Naive thymus-derived CD8-positive, alpha-beta T cell (primary cell): ENCODE results near the gene ZNF446. TPM values are rescaled to one million over a fixed set of nuclear protein-coding genes. Genes with fewer than 3 reads are reported as not detected.
A peak's percentile ranks its signal among the peaks of the same experiment; 100 is the strongest.
"Not testable (repeated sequence)": the region's sequence is repeated elsewhere in the genome, so short reads cannot be mapped to it uniquely, and the experiment has no call there.

ENCODE experiments used
- ATAC-seq, 2 donors: fragments of 150-1000 bp; cut with Tn5 transposase in 1 of 2; sonication (Bioruptor Pico), chemical (Tn5 transposase) in 1 of 2; 1 replicate in 1 of 2; 2 replicates in 1 of 2; pipeline ENCODE4 v1.10.0; 2021; ENCODE audit warnings: mild to moderate bottlenecking in 2 of 2, moderate library complexity in 2 of 2
- POLR2A ChIA-PET: fragments of 350-600 bp; sonication (Branson Sonifier 250); formaldehyde crosslinking; loops from one replicate; lab custom pipeline; 2021; ENCODE audit warnings: antibody characterized with exemption; lab: Charles Lee
- DNase-seq, 10 donors: peaks; one replicate each; pipeline versions ENCODE4 v3.0.0 to v3.0.0-alpha.2; 2020 to 2022
- H3K27ac Mint-ChIP-seq, 10 donors: one replicate each; pipeline ENCODE4 v1.8.0; 2020 to 2022; ENCODE audit warnings: mild to moderate bottlenecking in 10 of 10, mixed read lengths in 10 of 10, moderate library complexity in 4 of 10, inconsistent platforms in 1 of 10
- H3K27me3 Mint-ChIP-seq, 5 donors: one replicate each; pipeline ENCODE4 v1.8.0; 2021 to 2022; ENCODE audit warnings: mixed read lengths in 5 of 5
- H3K36me3 Mint-ChIP-seq, 3 donors: one replicate each; pipeline ENCODE4 v1.8.0; 2020 to 2022; ENCODE audit warnings: mixed read lengths in 3 of 3, mild to moderate bottlenecking in 2 of 3, inconsistent platforms in 1 of 3
- H3K4me1 Mint-ChIP-seq, 4 donors: one replicate each; pipeline ENCODE4 v1.8.0; 2021 to 2022; ENCODE audit warnings: mixed read lengths in 4 of 4
- H3K4me3 Mint-ChIP-seq, 10 donors: one replicate each; pipeline ENCODE4 v1.8.0; 2020 to 2022; ENCODE audit warnings: mild to moderate bottlenecking in 10 of 10, mixed read lengths in 10 of 10, moderate library complexity in 6 of 10, inconsistent platforms in 1 of 10
- H3K9me3 Mint-ChIP-seq, 9 donors: one replicate each; pipeline ENCODE4 v1.8.0; 2020 to 2022; ENCODE audit warnings: mixed read lengths in 9 of 9, mild to moderate bottlenecking in 3 of 9, inconsistent platforms in 1 of 9, moderate library complexity in 1 of 9
- polyA plus RNA-seq, 3 donors: library from polyadenylated mRNA; unstranded; fragments of 300-500 nt; fragmentation: Illumina TruSeq; gene quantifications; one replicate each; pipeline ENCODE4 v1.2.3, GENCODE V29; 2021
- total RNA-seq, 8 experiments: library from RNA in 2 of 8; stranded (reverse) in 2 of 8; gene quantifications; one replicate each; pipeline ENCODE4 v1.2.3 and lab custom pipeline; 2021 to 2026

ZNF446 gene
- total and polyA plus RNA-seq, 5 experiments from 2014 or later = 1.6 to 20.4 (median 2.7) TPM

DNA sequence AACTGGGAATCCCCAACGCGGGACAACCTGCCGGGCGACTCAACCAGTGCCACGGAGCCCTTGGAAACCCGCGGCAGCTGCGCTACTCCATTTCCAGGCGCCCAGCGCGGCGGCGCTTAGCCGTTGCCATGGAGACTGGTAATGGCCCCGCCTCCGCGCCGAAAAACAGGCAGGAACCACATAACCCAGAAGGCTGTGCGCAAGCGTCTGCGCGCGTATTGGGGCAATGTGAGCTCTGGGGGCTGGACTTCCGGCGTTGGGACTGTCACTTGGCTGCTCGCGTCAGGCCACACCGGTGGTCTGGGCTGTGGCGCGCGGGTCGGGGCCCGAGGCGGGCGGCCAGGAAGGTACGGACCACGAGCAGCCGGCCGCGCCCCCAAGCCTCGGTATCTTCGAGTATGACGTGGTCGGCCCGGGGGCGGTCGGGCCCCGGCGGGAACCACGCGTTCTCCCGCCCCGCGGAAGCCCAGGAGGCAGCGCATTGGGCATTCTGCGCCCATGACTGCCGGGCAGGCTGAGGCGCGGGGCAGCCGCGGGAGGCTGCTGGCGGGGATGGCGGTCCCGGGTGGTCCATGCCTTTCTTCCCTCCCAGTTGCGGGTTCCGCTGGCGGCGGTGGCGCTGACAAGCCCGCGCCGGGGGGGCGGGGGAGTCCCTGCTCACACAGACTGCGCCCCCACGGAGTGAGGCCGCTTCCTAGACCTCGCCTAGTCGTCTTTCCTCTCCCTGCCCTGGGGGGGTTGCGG is 24.6 kb upstream of the ZNF446 start, which contains the start of gene ZNF324B:
ZNF324B (plus strand) TSS at position 265 of the 744 bp plus-strand sequence. CDS start 2,080 bp downstream, outside the sequence.
- H3K4me3 Mint-ChIP-seq = peak within 1 kb of the TSS; percentile 79 to 93 (median 90)
- peak; percentile 93 to 98 (median 96) for DNase-seq
- H3K27me3 Mint-ChIP-seq = peaks cover 7 to 21% (median 13%) of the 10 kb centered on the region in 5 donors
- POLR2A ChIA-PET = interaction anchor here (0.9 to 1.7 kb wide), 7 partner anchors 13 to 269 kb away, joined by 3 to 8 read pairs (median 4); partner anchors contain the start of genes TRIM28, ZNF274, ZNF324 and ZNF497
- ATAC-seq = peak; percentile 93 to 96
- peak within 1 kb of the TSS; percentile 19 to 93 (median 88) for H3K27ac Mint-ChIP-seq
- H3K36me3 Mint-ChIP-seq = peaks cover 7 to 13% (median 7%) of the 10 kb centered on the region in 3 donors
- peaks cover 0 to 10% (median 5%) of the 10 kb centered on the region in 9 donors for H3K9me3 Mint-ChIP-seq
- H3K4me1 Mint-ChIP-seq = peaks cover 17 to 29% (median 21%) of the 10 kb centered on the region in 4 donors

DNA sequence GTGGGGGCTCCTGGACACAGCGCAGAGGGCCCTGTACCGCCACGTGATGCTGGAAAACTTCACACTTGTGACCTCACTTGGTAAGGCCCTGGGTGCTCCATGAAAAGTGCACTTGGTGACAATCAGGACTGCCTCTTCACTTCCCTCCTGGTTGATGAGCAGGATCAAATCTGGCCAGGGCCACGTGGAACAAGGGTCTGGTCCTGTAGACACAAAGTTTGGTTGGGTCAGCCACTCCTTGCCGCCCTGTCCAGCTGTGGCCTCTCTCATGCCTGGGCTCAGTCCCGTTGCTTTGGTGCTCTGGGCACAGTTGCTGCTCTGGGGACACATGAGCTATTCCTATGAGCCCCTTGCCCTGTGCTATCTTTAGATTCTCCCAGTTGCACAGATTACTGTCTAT is 22.4 kb upstream of the ZNF446 start:
- H3K4me1 Mint-ChIP-seq = peaks cover 17 to 29% (median 21%) of the 10 kb centered on the region in 4 donors
- POLR2A ChIA-PET = interaction anchor here (0.8 kb wide), 1 partner anchor 11 kb away, joined by 3 read pairs; no protein-coding TSS in a partner anchor
- H3K27me3 Mint-ChIP-seq = peaks cover 0 to 5% (median 2%) of the 10 kb centered on the region in 5 donors
- H3K27ac Mint-ChIP-seq = peak overlapping the region in 2 of 10 donors; percentile 14 to 27
- DNase-seq = no peak
- peaks cover 0 to 13% (median 6%) of the 10 kb centered on the region in 3 donors for H3K36me3 Mint-ChIP-seq
- peaks cover 0 to 4% (median 0%) of the 10 kb centered on the region in 9 donors for H3K9me3 Mint-ChIP-seq
- ATAC-seq = no peak
- peak overlapping the region in 6 of 10 donors; percentile 14 to 83 (median 44) for H3K4me3 Mint-ChIP-seq

DNA sequence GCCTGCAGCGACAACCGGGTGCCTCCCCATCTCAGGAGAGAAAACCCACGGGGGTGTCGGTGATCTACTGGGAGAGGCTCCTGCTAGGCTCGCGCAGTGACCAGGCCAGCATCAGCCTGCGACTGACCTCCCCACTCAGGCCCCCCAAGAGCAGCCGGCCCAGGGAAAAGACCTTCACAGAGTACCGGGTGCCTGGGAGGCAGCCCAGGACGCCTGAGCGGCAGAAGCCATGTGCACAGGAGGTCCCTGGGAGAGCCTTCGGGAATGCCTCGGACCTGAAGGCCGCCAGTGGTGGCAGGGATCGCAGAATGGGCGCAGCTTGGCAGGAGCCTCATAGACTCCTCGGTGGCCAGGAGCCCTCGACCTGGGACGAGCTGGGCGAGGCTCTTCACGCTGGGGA is 20.8 kb upstream of the ZNF446 start:
- ATAC-seq (no peak), DNase-seq (no peak)
- Mint-ChIP-seq H3K4me1 (peaks cover 17 to 28% (median 21%) of the 10 kb centered on the region in 4 donors), H3K27ac (no peak overlapping the region), H3K4me3 (no peak overlapping the region), H3K27me3 (peaks cover 0 to 3% (median 0%) of the 10 kb centered on the region in 5 donors), H3K36me3 (peaks cover 0 to 13% (median 6%) of the 10 kb centered on the region in 3 donors), H3K9me3 (peaks cover 0 to 2% (median 0%) of the 10 kb centered on the region in 9 donors)
- POLR2A ChIA-PET = interaction anchor here (1.1 kb wide), 1 partner anchor 11 kb away, joined by 3 read pairs; no protein-coding TSS in a partner anchor

DNA sequence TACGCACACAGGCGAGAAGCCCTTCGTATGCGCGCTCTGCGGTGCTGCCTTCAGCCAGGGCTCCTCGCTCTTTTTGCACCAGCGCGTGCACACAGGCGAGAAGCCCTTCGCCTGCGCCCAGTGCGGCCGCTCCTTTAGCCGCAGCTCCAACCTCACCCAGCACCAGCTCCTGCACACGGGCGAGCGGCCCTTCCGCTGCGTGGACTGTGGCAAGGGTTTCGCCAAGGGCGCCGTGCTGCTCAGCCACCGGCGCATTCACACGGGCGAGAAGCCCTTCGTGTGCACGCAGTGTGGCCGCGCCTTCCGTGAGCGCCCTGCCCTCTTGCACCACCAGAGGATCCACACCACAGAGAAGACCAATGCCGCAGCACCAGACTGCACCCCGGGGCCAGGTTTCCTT is 20.0 kb upstream of the ZNF446 start:
- POLR2A ChIA-PET = no interaction called here
- ATAC-seq (no peak), DNase-seq (no peak)
- peaks cover 0 to 2% (median 0%) of the 10 kb centered on the region in 9 donors for H3K9me3 Mint-ChIP-seq
- peak overlapping the region in 1 of 10 donors; percentile 56 for H3K4me3 Mint-ChIP-seq
- peaks cover 0 to 15% (median 6%) of the 10 kb centered on the region in 3 donors for H3K36me3 Mint-ChIP-seq
- H3K27ac Mint-ChIP-seq = no peak overlapping the region
- peaks cover 11 to 20% (median 16%) of the 10 kb centered on the region in 4 donors for H3K4me1 Mint-ChIP-seq
- H3K27me3 Mint-ChIP-seq = peaks cover 0 to 2% (median 0%) of the 10 kb centered on the region in 5 donors

DNA sequence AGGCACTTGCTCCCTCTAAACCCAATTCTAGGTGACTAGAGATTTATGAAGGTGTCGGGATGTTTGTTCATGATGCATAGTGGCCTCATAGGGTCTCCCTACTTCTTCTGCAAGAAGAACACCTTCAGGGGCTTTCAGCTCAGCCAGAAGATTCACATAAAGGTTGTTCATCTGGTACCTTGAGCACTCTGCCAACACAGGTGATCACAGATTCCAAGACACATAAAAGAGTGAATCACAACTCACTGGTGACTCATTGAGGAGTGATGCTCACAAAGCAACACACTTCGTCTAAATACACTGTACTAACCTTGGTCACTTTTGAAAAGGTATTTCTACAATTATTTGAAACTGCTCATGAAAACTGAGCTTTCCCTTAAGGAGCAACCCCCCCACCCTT is 16.1 kb upstream of the ZNF446 start:
- Mint-ChIP-seq H3K4me1 (no peaks in the 10 kb centered on the region), H3K9me3 (no peaks in the 10 kb centered on the region), H3K27me3 (no peaks in the 10 kb centered on the region), H3K27ac (no peak overlapping the region), H3K36me3 (peaks cover 0 to 9% (median 6%) of the 10 kb centered on the region in 3 donors), H3K4me3 (no peak overlapping the region)
- ATAC-seq = no peak
- DNase-seq = no peak
- POLR2A ChIA-PET = no interaction called here

DNA sequence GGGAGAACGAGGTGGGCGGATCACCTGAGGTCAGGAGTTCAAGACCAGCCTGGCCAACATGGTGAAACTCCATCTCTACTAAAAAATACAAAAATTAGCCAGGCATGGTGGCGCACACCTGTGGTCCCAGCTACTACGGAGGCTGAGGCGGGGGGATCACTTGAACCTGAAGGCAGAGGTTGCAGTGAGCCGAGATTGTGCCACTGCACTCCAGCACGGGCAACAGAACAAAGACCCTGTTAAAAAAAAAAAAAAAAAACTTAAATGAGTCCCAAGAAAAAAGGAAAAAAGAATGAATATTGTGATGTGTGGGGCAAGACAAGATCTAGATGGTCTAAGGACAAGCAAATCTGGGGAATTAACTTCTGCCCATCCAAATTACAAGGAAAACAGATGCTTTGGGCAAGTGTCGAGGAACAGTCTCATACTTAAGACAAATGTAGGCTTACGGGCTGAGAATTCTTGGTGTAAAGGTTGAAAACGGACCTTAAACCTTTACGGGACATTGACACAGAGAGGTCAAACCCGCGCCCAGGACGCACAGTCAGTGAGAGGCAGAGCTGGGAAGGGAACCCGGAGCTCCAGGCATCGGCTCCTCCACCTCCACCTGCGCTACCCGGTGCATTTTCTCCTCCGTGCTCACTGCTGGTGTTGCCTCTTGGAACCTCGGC is 9.9 kb upstream of the ZNF446 start:
- peaks cover 10 to 28% (median 23%) of the 10 kb centered on the region in 4 donors for H3K4me1 Mint-ChIP-seq
- H3K36me3 Mint-ChIP-seq = peaks cover 0 to 9% (median 3%) of the 10 kb centered on the region in 3 donors
- DNase-seq (peak in 1 of 10 donors; percentile 24), ATAC-seq (peak; percentile 17 to 36)
- H3K27ac Mint-ChIP-seq = peak overlapping the region in 9 of 10 donors; percentile 67 to 99 (median 92)
- peak overlapping the region; percentile 76 to 92 (median 87) for H3K4me3 Mint-ChIP-seq
- no peaks in the 10 kb centered on the region for H3K9me3 Mint-ChIP-seq
- H3K27me3 Mint-ChIP-seq = no peaks in the 10 kb centered on the region
- POLR2A ChIA-PET = interaction anchor here (0.5 to 1.9 kb wide), 6 partner anchors 9 to 401 kb away, joined by 3 to 6 read pairs (median 4); partner anchors contain the start of genes ZNF274, ZNF324B and ZNF446

DNA sequence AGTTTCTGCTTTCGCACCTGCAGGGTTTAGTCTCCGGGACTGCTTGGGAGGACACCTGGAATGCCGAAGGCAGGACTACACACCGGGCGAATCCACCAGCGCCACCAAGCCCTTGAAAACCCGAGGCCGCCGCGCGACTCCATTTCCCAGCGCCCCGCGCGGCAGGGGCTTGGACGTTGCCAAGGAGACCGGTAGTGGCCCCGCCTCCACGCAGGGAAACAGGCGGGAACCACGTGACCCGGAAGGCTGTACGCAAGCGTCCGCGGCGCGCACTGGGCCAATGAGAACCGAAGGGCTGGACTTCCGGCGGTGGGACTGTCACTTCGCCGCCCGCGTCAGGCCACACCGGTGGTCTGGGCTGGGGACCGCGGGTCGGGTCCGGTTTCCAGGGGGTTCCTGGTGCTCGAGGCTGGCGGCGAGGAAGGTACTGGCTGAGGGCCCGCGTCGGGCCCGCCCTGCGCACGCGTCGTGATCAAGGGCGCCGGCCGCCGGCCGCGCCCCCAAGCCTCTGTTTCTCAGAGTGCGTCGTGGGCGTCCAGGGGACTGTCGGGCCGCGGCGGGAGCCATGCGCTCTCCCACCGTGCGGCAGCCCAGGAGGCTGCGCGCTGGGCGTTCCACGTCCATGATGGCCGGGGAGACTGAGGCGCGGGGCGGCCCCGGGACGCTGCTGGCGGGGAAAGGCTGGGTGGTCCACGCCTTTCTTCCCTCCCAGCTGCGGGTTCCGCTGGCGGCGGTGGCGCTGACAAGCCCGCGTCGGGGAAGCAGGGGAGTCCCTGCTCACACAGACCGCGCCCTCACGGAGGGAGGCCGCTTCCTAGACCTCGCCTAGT is 9.2 kb upstream of the ZNF446 start, which contains the start of gene ZNF324:
ZNF324 (plus strand) TSS at position 321 of the 830 bp plus-strand sequence. CDS start 2,106 bp downstream, outside the sequence.
- peak within 1 kb of the TSS; percentile 78 to 92 (median 87) for H3K4me3 Mint-ChIP-seq
- DNase-seq (peak; percentile 93 to 98 (median 96)), ATAC-seq (peak; percentile 85 to 95)
- H3K36me3 Mint-ChIP-seq = peaks cover 0 to 12% (median 3%) of the 10 kb centered on the region in 3 donors
- H3K27me3 Mint-ChIP-seq = no peaks in the 10 kb centered on the region
- no peaks in the 10 kb centered on the region for H3K9me3 Mint-ChIP-seq
- POLR2A ChIA-PET = interaction anchor here (0.5 to 1.9 kb wide), 3 partner anchors 9 to 107 kb away, joined by 3 to 6 read pairs (median 3); partner anchors contain the start of genes ZNF324B and ZNF446
- H3K27ac Mint-ChIP-seq = peak within 1 kb of the TSS in 9 of 10 donors; percentile 67 to 99 (median 92)
- peaks cover 10 to 28% (median 23%) of the 10 kb centered on the region in 4 donors for H3K4me1 Mint-ChIP-seq

DNA sequence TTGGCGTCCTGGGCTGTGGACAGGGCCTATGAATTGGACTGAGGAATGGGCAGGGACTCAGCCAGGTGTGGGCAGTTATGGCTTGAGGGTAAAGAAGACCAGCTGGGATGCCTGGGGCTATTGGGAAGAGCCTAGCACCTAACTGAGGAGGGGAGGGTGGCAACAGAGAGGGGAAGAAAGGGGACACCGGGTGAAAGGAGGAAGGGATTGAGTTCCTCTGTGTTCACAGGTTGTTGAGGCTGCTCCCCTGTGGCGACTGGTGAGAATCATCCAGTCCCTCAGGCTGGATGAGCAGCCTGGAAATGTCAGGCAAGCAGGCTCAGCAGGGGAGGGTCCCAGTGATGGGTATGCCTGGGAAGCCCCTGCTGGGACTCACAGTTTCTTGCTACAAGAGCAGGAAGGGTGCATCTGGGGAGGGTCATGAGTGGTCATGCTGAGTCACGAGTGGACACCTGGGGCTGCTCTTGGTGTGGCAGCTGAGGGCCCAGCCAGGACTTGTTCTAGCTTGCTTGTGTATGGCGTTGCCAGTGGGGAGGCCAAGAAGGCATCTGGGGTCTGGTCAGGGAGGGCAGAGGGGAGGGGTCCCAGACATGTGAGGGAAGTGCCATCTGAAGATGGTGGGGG is 7.8 kb upstream of the ZNF446 start:
- ATAC-seq (no peak), DNase-seq (no peak)
- Mint-ChIP-seq H3K9me3 (no peaks in the 10 kb centered on the region), H3K27ac (peak overlapping the region; percentile 26 to 99 (median 76)), H3K36me3 (peaks cover 0 to 25% (median 3%) of the 10 kb centered on the region in 3 donors), H3K4me3 (peak overlapping the region; percentile 68 to 91 (median 86)), H3K4me1 (peaks cover 10 to 28% (median 23%) of the 10 kb centered on the region in 4 donors), H3K27me3 (no peaks in the 10 kb centered on the region)
- POLR2A ChIA-PET = interaction anchor here (0.5 to 1.4 kb wide), 2 partner anchors 77 to 285 kb away, joined by 4 to 5 read pairs; partner anchors contain the start of gene ZNF274

DNA sequence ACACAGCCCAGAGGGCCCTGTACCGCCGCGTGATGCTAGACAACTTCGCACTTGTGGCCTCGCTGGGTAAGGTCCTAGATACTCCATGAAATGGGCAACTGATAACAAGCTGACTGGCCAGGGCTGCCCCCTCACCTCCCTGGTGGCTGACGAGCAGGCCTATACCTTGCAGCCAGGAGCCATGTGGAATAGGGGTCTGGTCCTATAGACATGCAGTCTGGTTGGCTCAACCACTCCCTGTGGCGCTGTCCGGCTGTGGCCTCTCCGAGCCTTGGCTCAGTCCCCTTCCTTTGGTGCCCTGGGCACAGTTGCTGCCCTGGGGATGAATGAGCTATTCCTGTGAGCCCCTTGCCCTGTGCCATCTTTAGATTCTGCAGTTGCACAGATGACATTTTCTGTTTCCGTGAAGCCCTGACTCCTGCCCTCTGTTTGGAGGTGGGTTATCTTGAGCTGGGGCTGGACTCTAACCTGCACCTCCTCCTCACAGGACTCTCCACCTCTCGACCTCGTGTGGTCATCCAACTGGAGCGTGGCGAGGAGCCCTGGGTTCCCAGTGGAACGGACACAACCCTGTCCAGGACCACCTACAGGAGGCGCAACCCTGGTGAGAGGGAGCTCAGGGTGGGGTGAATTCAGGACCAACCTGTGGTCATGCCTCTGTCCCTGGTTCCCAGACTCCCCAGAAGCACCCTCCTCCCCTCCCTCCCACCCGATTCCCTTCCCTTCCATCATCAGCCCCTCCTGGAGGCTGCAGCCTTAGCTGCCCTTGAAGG is 6.7 kb upstream of the ZNF446 start:
- no peaks in the 10 kb centered on the region for H3K9me3 Mint-ChIP-seq
- POLR2A ChIA-PET = interaction anchor here (1.4 kb wide), 3 partner anchors 30 to 286 kb away, joined by 3 to 5 read pairs (median 4); partner anchors contain the start of genes ZNF132 and ZNF274
- DNase-seq (no peak), ATAC-seq (no peak)
- H3K27ac Mint-ChIP-seq = peak overlapping the region in 5 of 10 donors; percentile 43 to 71 (median 66)
- no peaks in the 10 kb centered on the region for H3K27me3 Mint-ChIP-seq
- peak overlapping the region in 8 of 10 donors; percentile 25 to 91 (median 86) for H3K4me3 Mint-ChIP-seq
- H3K36me3 Mint-ChIP-seq = peaks cover 0 to 25% (median 3%) of the 10 kb centered on the region in 3 donors
- H3K4me1 Mint-ChIP-seq = peaks cover 10 to 31% (median 24%) of the 10 kb centered on the region in 4 donors

DNA sequence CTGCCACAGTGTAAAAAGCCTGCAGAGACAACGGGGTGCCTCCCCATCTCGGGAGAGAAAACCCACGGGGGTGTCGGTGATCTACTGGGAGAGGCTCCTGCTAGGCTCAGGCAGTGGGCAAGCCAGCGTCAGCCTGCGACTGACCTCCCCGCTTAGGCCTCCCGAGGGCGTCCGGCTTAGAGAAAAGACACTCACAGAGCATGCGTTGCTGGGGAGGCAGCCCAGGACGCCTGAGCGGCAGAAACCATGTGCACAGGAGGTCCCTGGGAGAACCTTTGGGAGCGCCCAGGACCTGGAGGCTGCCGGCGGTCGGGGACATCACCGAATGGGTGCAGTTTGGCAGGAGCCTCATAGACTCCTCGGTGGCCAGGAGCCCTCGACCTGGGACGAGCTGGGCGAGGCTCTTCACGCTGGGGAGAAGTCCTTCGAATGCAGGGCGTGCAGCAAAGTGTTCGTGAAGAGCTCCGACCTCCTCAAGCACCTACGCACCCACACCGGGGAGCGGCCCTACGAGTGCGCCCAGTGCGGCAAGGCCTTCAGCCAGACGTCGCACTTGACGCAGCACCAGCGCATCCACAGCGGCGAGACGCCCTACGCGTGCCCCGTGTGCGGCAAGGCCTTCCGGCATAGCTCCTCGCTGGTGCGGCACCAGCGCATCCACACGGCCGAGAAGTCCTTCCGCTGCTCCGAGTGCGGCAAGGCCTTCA is 5.2 kb upstream of the ZNF446 start:
- ATAC-seq, DNase-seq, H3K4me3 Mint-ChIP-seq, H3K27me3 Mint-ChIP-seq, H3K9me3 Mint-ChIP-seq: not testable (repeated sequence)
- POLR2A ChIA-PET = interaction anchor here (0.6 to 1.4 kb wide), 2 partner anchors 13 to 31 kb away, joined by 3 to 4 read pairs; partner anchors contain the start of gene ZNF132
- Mint-ChIP-seq H3K4me1 (peaks cover 15 to 41% (median 27%) of the 10 kb centered on the region in 4 donors), H3K36me3 (peaks cover 0 to 25% (median 3%) of the 10 kb centered on the region in 3 donors), H3K27ac (peak overlapping the region in 2 of 10 donors; percentile 34 to 52)
